Astrocyte of the spinal cord (primary cell): ENCODE data around the gene RAB23.
A peak's percentile ranks its signal among the peaks of the same experiment; 100 is the strongest.

ENCODE experiments used
- DNase-seq: peaks from one replicate; pipeline ENCODE4 v3.0.0; 2011; ENCODE audit warnings: low read depth, low spot score
- H3K4me3 ChIP-seq: 2 replicates; pipeline ENCODE4 v1.5.1; 2011; ENCODE audit warnings: low read depth, mild to moderate bottlenecking, low read length, moderate library complexity
- in situ Hi-C: cut with HindIII; loops from 2 replicates; pipeline ENCODE4 v1.10.0; 2017; ENCODE audit warnings: low sequenced_read_pairs
- TF ChIP-seq, protein P1 (sequence below): IDR thresholded peaks from 2 replicates; pipeline ENCODE4 v1.5.1; 2012; ENCODE audit warnings: low read depth, mild to moderate bottlenecking, low read length, inconsistent platforms

The RAB23 gene

GRCh38 chr6:57147955-57148858, 73.9 kb downstream of the RAB23 start:
- DNase-seq, result no peak
- TF ChIP-seq, protein P1, sequence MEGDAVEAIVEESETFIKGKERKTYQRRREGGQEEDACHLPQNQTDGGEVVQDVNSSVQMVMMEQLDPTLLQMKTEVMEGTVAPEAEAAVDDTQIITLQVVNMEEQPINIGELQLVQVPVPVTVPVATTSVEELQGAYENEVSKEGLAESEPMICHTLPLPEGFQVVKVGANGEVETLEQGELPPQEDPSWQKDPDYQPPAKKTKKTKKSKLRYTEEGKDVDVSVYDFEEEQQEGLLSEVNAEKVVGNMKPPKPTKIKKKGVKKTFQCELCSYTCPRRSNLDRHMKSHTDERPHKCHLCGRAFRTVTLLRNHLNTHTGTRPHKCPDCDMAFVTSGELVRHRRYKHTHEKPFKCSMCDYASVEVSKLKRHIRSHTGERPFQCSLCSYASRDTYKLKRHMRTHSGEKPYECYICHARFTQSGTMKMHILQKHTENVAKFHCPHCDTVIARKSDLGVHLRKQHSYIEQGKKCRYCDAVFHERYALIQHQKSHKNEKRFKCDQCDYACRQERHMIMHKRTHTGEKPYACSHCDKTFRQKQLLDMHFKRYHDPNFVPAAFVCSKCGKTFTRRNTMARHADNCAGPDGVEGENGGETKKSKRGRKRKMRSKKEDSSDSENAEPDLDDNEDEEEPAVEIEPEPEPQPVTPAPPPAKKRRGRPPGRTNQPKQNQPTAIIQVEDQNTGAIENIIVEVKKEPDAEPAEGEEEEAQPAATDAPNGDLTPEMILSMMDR, result no peak
- in situ Hi-C loops, result no loop called here

DNA sequence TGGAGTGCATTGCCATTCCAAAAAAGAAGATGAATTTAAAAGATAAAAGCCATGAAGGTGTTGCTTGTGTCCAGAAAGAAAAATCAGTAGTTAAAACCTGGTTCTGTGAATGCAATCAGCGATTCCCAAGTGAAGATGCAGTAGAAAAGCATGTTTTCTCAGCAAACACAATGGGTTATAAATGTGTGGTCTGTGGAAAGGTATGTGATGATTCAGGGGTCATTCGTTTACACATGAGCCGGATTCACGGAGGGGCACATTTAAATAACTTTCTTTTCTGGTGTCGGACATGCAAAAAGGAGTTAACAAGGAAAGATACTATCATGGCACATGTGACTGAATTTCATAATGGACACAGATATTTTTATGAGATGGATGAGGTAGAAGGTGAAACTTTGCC, 74.7 kb downstream of the RAB23 start:
- DNase-seq, result peak; percentile 54
- in situ Hi-C loops, result no loop called here
- TF ChIP-seq, protein P1, result no peak
- H3K4me3 ChIP-seq, result no peak overlapping the region

More at GRCh38 chr6:57147955-57148858, 73.9 kb downstream of the RAB23 start:
- H3K4me3 ChIP-seq, result no peak overlapping the region

DNA sequence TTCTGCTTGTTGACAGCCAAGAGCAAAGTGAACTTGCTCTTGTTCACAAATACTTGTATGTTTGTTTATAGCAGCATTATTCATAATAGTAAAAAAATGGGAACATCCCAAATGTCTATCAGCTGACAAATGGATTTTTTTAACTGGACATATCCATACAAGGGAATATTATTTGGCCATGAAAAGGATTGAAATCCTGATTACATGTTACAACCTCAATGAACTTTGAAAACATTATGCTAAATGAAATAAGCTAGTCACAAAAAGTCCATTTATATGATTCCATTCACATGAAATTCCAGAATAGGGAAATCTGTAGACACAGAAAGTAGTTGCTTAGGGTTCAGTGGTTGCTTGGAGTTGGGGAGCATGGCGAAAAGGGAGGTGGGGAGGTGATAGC, 78.4 kb downstream of the RAB23 start:
- in situ Hi-C loops, result no loop called here
- DNase-seq, result no peak
- TF ChIP-seq, protein P1, result no peak

DNA sequence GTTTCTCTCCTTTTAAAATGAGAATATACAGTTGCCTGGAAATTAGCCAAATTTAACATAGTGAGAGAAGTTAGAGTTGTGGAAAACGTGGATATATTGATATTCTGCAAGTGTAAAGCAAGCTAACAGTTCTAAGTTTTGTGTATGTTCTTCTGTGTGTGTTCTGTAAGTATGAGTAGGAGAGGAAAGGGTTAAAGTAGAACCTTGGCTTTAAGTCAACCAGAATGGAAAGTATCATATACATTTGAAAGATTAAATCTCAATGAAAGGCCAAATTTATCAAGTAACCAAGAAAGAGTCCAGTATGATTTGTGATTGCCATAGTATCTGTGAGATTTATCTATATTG, 80.0 kb downstream of the RAB23 start:
- TF ChIP-seq, protein P1, result no peak
- no peak for DNase-seq
- in situ Hi-C loops, result no loop called here
- H3K4me3 ChIP-seq, result no peak overlapping the region

More for the DNA sequence above, 78.4 kb downstream of the RAB23 start:
- H3K4me3 ChIP-seq, result no peak overlapping the region

DNA sequence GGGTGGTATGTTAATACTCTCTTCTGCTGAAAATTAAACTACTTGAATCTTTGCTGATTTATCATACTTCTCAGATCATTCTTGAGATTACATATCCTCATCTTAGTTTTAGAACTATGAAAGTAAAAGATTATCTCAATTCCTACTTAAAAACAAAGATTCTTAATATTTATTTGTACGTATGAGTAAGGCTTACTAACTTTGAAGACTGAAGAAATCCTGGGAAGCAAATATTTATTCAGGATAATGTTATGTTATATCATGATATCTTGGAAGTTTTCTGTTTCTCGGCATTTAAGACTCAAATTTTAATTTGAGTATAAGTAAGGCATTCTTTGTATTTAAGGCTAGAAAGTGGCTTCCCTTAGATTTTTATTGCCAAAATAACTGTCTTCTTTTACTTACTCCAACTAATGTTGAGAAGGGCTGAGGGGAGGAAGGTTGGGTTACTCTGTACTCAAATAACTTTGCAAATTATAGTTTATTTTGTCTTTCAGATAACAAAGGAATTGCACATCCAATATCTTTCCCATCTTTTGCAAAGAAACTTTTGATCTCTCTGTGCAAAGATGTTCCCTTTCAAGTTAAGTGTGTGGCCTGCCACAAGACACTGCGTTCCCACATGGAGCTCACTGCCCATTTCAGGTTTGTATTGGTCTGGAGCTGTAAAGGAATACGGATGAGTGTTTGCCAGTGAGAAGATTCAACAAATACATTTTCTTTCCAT, 80.5 kb downstream of the RAB23 start:
- TF ChIP-seq, protein P1, result no peak
- in situ Hi-C loops, result no loop called here
- H3K4me3 ChIP-seq, result no peak overlapping the region
- no peak for DNase-seq

DNA sequence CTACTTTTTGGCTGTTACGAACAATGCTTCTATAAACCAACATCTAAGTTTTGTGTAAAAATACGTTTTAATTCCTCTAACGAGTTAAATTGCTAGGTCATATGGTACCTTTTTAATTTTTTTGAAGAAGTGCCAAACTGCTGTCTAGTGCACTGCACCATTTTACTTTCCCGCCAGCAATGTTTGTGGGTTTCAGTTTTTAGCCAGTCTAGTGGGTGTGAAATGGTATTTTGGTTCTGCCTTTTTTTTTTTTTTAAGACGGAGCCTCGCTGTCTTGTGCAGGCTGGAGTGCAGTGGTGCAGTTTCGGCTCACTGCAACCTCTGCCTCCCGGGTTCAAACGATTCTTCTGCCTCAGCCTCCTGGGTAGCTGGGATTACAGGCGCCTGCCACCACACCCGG, 84.1 kb downstream of the RAB23 start:
- no peak for DNase-seq
- in situ Hi-C loops, result no loop called here
- H3K4me3 ChIP-seq, result no peak overlapping the region
- TF ChIP-seq, protein P1, result no peak
